ENCODE measurements around the gene ATP2A3. TPM values are rescaled to one million over a fixed set of nuclear protein-coding genes. Genes with fewer than 3 reads are reported as not detected.
A peak's percentile ranks its signal among the peaks of the same experiment; 100 is the strongest.

The ATP2A3 gene
- total RNA-seq, 1 experiment from 2014 or later = 4.5 TPM

DNA sequence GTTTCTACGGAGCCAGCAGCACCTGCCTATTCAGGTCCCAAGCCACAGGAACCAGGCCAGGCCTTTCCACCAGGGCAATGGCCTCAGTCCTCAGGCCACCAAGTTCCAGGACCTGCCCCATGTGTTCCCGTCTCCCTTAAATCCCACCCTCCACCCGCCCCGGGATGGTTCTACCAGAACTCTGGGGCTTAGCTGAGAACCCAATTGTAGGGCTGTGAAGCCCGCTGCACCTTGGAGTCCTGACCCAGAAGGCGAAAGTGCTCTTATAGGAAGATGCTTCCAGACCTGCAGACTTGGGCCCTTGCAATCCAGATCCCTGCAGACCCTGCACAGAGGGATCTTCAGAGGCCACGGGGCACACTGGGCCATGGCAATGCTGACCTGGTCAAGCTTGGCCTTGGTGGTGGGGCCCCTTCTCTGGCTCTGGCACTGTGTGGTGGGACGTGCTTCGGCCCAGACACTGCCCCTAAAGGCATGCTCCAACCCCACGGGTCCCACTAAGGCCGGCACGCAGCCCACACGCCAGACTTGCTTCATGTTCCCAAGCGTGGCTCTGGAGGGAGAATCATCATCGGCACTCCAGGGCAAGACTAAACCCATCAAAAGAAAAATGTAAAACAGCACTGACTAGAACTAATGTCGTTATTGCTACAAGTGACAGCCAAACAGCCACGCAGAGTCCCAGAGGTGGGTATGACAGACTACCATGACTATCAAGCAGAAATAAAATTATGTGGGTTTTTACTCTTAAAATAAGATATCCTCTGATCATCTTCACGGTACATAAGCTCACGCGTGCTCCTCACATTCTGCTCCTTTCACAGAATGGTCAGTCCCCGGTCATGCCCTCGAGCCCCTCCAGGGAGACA lies 41.3 kb upstream of the ATP2A3 start:
- no peak for DNase-seq
- Mint-ChIP-seq H3K9me3 (ENCODE audit: low read depth, unreplicated experiment) (no peaks in the 10 kb centered on the region), H3K4me1 (ENCODE audit: low read depth, unreplicated experiment) (peaks cover 10% of the 10 kb centered on the region), H3K4me3 (ENCODE audit: low read depth, unreplicated experiment) (no peak overlapping the region), H3K27ac (ENCODE audit: unreplicated experiment) (no peak overlapping the region), H3K27me3 (ENCODE audit: unreplicated experiment) (no peaks in the 10 kb centered on the region), H3K36me3 (ENCODE audit: insufficient read depth, unreplicated experiment) (peaks cover 29% of the 10 kb centered on the region)
- intact Hi-C loops (cut with micrococcal nuclease; ENCODE audit: unreplicated experiment) = loop anchor here (2.0 kb wide), 1 partner anchor 71 kb away; no protein-coding TSS in a partner anchor
- TF ChIP-seq, protein P1, sequence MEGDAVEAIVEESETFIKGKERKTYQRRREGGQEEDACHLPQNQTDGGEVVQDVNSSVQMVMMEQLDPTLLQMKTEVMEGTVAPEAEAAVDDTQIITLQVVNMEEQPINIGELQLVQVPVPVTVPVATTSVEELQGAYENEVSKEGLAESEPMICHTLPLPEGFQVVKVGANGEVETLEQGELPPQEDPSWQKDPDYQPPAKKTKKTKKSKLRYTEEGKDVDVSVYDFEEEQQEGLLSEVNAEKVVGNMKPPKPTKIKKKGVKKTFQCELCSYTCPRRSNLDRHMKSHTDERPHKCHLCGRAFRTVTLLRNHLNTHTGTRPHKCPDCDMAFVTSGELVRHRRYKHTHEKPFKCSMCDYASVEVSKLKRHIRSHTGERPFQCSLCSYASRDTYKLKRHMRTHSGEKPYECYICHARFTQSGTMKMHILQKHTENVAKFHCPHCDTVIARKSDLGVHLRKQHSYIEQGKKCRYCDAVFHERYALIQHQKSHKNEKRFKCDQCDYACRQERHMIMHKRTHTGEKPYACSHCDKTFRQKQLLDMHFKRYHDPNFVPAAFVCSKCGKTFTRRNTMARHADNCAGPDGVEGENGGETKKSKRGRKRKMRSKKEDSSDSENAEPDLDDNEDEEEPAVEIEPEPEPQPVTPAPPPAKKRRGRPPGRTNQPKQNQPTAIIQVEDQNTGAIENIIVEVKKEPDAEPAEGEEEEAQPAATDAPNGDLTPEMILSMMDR (IDR thresholded peaks at IDR 0.05; ENCODE audit: unreplicated experiment) = no peak
- BruUV-seq (replicated peaks) = no TSS peak
- CTCF ChIA-PET = no interaction called here

DNA sequence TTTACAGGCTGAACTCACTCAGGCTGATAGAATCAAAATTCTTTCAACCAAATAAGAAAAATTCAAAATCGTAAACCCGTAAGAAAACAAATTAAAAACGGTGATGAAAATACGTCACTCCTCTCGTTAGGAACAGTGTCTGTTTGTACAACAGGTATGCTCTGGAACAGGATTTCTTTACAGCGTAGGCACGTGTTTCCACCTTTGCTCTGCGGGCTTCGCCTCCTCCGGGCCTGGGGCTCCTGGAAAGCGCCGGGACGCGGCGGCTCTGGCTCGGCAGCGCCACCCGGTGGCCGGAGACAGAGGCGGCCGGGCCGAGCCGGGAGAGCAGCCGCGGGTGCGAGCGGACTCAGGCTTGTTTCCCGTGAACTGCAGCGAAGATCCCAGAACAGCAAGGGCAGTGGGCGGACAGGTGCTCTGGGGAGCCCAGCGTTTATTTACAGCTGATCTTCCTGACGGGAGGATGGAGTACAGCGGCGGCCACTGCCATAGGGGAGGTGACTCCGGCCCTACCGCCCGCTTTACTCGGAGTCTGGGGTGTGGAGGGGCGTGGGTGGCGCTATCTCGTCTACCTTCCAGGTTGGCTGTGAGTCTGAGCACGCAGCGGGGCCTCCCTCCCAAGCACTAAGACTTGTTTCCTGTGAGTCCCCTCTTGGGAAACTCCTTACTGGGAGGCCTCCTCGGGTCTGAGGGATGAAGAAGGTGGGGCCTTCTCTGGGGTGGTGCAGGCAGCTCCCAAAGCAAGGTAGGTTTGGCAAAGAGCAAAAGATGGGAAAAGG lies 40.5 kb upstream of the ATP2A3 start:
- Mint-ChIP-seq H3K4me3 (ENCODE audit: low read depth, unreplicated experiment) (no peak overlapping the region), H3K4me1 (ENCODE audit: low read depth, unreplicated experiment) (peaks cover 10% of the 10 kb centered on the region), H3K27me3 (ENCODE audit: unreplicated experiment) (no peaks in the 10 kb centered on the region), H3K36me3 (ENCODE audit: insufficient read depth, unreplicated experiment) (peaks cover 29% of the 10 kb centered on the region), H3K9me3 (ENCODE audit: low read depth, unreplicated experiment) (no peaks in the 10 kb centered on the region), H3K27ac (ENCODE audit: unreplicated experiment) (no peak overlapping the region)
- peak; percentile 65 for DNase-seq
- intact Hi-C loops (cut with micrococcal nuclease; ENCODE audit: unreplicated experiment) = loop anchor here (2.0 kb wide), 1 partner anchor 70 kb away; no protein-coding TSS in a partner anchor
- TF ChIP-seq, protein P1 (IDR thresholded peaks at IDR 0.05; ENCODE audit: unreplicated experiment) = peak; percentile 80
- CTCF ChIA-PET = interaction anchor here (0.8 to 1.1 kb wide), 2 partner anchors 15 to 91 kb away, joined by 4 to 6 read pairs; no protein-coding TSS in a partner anchor
- no TSS peak for BruUV-seq (replicated peaks)

DNA sequence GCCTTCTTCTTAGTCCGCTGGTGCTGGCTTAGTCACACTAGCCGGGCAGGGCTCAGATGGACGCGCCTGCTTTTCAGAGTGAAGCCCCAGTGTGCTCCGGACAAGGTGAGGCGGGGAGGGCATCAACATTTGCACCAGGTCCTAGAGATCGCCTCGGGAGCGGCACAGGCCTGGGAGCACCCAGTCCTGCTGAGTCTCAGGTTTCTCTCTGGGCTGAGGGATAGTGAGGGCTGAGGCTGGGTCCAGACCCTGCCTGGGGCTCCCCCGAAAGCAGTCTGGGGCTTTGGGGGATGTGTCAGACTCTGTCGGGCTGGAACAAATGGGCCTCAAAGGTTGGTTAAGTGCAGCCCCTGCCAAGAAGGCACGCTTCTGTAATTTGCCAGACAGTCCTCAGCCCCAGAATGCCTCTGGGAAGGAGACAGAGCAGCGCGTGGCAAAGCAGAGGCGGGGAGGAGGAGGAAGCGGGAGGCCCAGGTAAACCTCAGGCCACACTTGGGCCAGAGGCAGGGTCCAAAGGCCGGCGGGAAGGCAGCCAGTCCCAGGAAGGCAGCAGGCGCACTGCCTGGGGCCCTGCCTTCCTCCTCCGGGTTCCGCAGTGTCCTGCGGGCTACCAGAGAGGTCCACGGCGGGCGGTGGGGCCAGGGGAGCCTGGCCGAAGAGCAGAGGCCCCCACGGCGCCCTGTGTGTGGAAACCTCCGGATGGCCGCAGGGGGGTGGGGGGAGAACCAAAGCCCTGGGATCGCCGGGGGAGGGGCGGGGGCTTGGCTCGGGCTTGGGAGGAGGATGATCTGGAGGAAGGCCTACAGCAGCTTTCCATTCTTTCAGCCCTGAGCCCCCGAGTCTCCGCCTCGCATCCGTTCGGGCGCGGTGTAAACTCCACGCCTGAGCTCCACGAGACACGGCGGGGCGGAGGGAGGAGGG lies 39.5 kb upstream of the ATP2A3 start:
- peak; percentile 66 for DNase-seq
- CTCF ChIA-PET = interaction anchor here (0.8 to 1.6 kb wide), 4 partner anchors 14 to 90 kb away, joined by 4 to 6 read pairs (median 4); no protein-coding TSS in a partner anchor
- peak overlapping the region; percentile 49 for H3K4me3 Mint-ChIP-seq (ENCODE audit: low read depth, unreplicated experiment)
- no peaks in the 10 kb centered on the region for H3K27me3 Mint-ChIP-seq (ENCODE audit: unreplicated experiment)
- H3K4me1 Mint-ChIP-seq (ENCODE audit: low read depth, unreplicated experiment) = peaks cover 10% of the 10 kb centered on the region
- no peaks in the 10 kb centered on the region for H3K9me3 Mint-ChIP-seq (ENCODE audit: low read depth, unreplicated experiment)
- TF ChIP-seq, protein P1 (IDR thresholded peaks at IDR 0.05; ENCODE audit: unreplicated experiment) = no peak
- peaks cover 29% of the 10 kb centered on the region for H3K36me3 Mint-ChIP-seq (ENCODE audit: insufficient read depth, unreplicated experiment)
- intact Hi-C loops (cut with micrococcal nuclease; ENCODE audit: unreplicated experiment) = loop anchor here (2.0 kb wide), 1 partner anchor 69 kb away; no protein-coding TSS in a partner anchor
- peak overlapping the region; percentile 81 for H3K27ac Mint-ChIP-seq (ENCODE audit: unreplicated experiment)
- BruUV-seq (replicated peaks) = no TSS peak

GRCh38 chr17:4003131-4003500 lies 38.9 kb upstream of the ATP2A3 start:
- no TSS peak for BruUV-seq (replicated peaks)
- Mint-ChIP-seq H3K36me3 (ENCODE audit: insufficient read depth, unreplicated experiment) (peaks cover 27% of the 10 kb centered on the region), H3K27ac (ENCODE audit: unreplicated experiment) (peak overlapping the region; percentile 81), H3K4me3 (ENCODE audit: low read depth, unreplicated experiment) (peak overlapping the region; percentile 49), H3K9me3 (ENCODE audit: low read depth, unreplicated experiment) (no peaks in the 10 kb centered on the region), H3K4me1 (ENCODE audit: low read depth, unreplicated experiment) (peaks cover 10% of the 10 kb centered on the region), H3K27me3 (ENCODE audit: unreplicated experiment) (no peaks in the 10 kb centered on the region)
- intact Hi-C loops (cut with micrococcal nuclease; ENCODE audit: unreplicated experiment) = no loop called here
- CTCF ChIA-PET = interaction anchor here (0.5 to 1.6 kb wide), 3 partner anchors 38 to 282 kb away, joined by 3 to 4 read pairs (median 4); no protein-coding TSS in a partner anchor
- TF ChIP-seq, protein P1 (IDR thresholded peaks at IDR 0.05; ENCODE audit: unreplicated experiment) = no peak
- no peak for DNase-seq
